ENCODE data around the gene KLRC3.
"Not testable (repeated sequence)": the region's sequence is repeated elsewhere in the genome, so short reads cannot be mapped to it uniquely, and the experiment has no call there.

Gene KLRC3

GRCh38 chr12:10372559-10372958 lies 47.8 kb downstream of the KLRC3 start:
- Histone ChIP-seq H3K4me3 (ENCODE audit: low read depth in 1 of 2, low read length in 2 of 2) (no peak overlapping the region), H3K27me3 (ENCODE audit: insufficient read depth, low read length, poor library complexity) (no peaks in the 10 kb centered on the region), H3K36me3 (ENCODE audit: insufficient read depth, low read length) (no peaks in the 10 kb centered on the region), H2AFZ (ENCODE audit: low read depth, low read length) (no peak overlapping the region), H3K9ac (ENCODE audit: low read depth, low read length) (no peak overlapping the region), H4K20me1 (ENCODE audit: insufficient read depth, low read length) (no peaks in the 10 kb centered on the region), H3K4me1 (ENCODE audit: insufficient read depth, low read length) (no peaks in the 10 kb centered on the region), H3K27ac (ENCODE audit: low read length) (no peak overlapping the region), H3K9me3 (ENCODE audit: insufficient read depth, low read length, severe bottlenecking) (no peaks in the 10 kb centered on the region), H3K79me2 (ENCODE audit: insufficient read depth, low read length) (no peaks in the 10 kb centered on the region), H3K4me2 (ENCODE audit: insufficient read depth, low read length) (no peak overlapping the region)
- TF ChIP-seq EZH2 (IDR thresholded peaks at IDR 0.05; ENCODE audit: borderline replicate concordance, low read depth, low read length, severe bottlenecking), result no peak
- TF ChIP-seq CTCF (IDR thresholded peaks at IDR 0.05; ENCODE audit: borderline replicate concordance, extremely low read depth, low read length, poor library complexity, severe bottlenecking), result no peak
- no peak for DNase-seq
- ATAC-seq (ENCODE audit: insufficient read depth, low read depth), result peak; percentile 33; the same call in 1 of the 3 replicates

- not testable (repeated sequence) for DNase-seq; H3K9ac ChIP-seq (ENCODE audit: low read depth, low read length); H3K4me3 ChIP-seq (ENCODE audit: low read depth in 1 of 2, low read length in 2 of 2); H3K9me3 ChIP-seq (ENCODE audit: insufficient read depth, low read length, severe bottlenecking); H3K4me1 ChIP-seq (ENCODE audit: insufficient read depth, low read length); H2AFZ ChIP-seq (ENCODE audit: low read depth, low read length); H3K4me2 ChIP-seq (ENCODE audit: insufficient read depth, low read length); H3K36me3 ChIP-seq (ENCODE audit: insufficient read depth, low read length); ATAC-seq (ENCODE audit: insufficient read depth, low read depth); H3K27ac ChIP-seq (ENCODE audit: low read length); H3K79me2 ChIP-seq (ENCODE audit: insufficient read depth, low read length); H3K27me3 ChIP-seq (ENCODE audit: insufficient read depth, low read length, poor library complexity); H4K20me1 ChIP-seq (ENCODE audit: insufficient read depth, low read length)
Observed at GRCh38 chr12:10371893-10372535, 48.4 kb downstream of the KLRC3 start.

- Histone ChIP-seq H2AFZ (ENCODE audit: low read depth, low read length) (no peak overlapping the region), H3K36me3 (ENCODE audit: insufficient read depth, low read length) (no peaks in the 10 kb centered on the region)
- ATAC-seq (ENCODE audit: insufficient read depth, low read depth), result no peak
Observed at GRCh38 chr12:10369557-10370415, 50.6 kb downstream of the KLRC3 start.

More at GRCh38 chr12:10369557-10370415, 50.6 kb downstream of the KLRC3 start:
- no peak overlapping the region for H3K9ac ChIP-seq (ENCODE audit: low read depth, low read length)
- no peak overlapping the region for H3K4me3 ChIP-seq (ENCODE audit: low read depth in 1 of 2, low read length in 2 of 2)
- H3K27ac ChIP-seq (ENCODE audit: low read length), result no peak overlapping the region
- no peak overlapping the region for H3K4me2 ChIP-seq (ENCODE audit: insufficient read depth, low read length)
- H4K20me1 ChIP-seq (ENCODE audit: insufficient read depth, low read length), result no peaks in the 10 kb centered on the region
- H3K79me2 ChIP-seq (ENCODE audit: insufficient read depth, low read length), result no peaks in the 10 kb centered on the region
- no peak for TF ChIP-seq EZH2 (IDR thresholded peaks at IDR 0.05; ENCODE audit: borderline replicate concordance, low read depth, low read length, severe bottlenecking)
- no peak for TF ChIP-seq CTCF (IDR thresholded peaks at IDR 0.05; ENCODE audit: borderline replicate concordance, extremely low read depth, low read length, poor library complexity, severe bottlenecking)
- no peak for DNase-seq
- H3K9me3 ChIP-seq (ENCODE audit: insufficient read depth, low read length, severe bottlenecking), result no peaks in the 10 kb centered on the region
- peaks cover 13% of the 10 kb centered on the region for H3K4me1 ChIP-seq (ENCODE audit: insufficient read depth, low read length)
- H3K27me3 ChIP-seq (ENCODE audit: insufficient read depth, low read length, poor library complexity), result no peaks in the 10 kb centered on the region
